ENCODE results near the gene PLD6. TPM values are rescaled to one million over a fixed set of nuclear protein-coding genes. Genes with fewer than 3 reads are reported as not detected.

Gene PLD6
- polyA plus RNA-seq, 2 donors: 1.2 TPM

GRCh38 chr17:17227608-17228520 lies 21.7 kb upstream of the PLD6 start:
- Histone ChIP-seq H3K27ac (ENCODE audit: low read depth in 2 of 2, low read length in 1 of 2) (no peak overlapping the region), H3K27me3 (ENCODE audit: control insufficient read depth in 1 of 2, insufficient read depth in 2 of 2, low read length in 2 of 2) (no peaks in the 10 kb centered on the region), H3K9me3 (ENCODE audit: control insufficient read depth in 2 of 2, insufficient read depth in 1 of 2, low read depth in 1 of 2, low read length in 1 of 2) (peaks cover 0 to 2% of the 10 kb centered on the region in 2 donors), H3K4me1 (ENCODE audit: control insufficient read depth in 2 of 2, insufficient read depth in 2 of 2, low read length in 1 of 2) (peaks cover 0 to 2% of the 10 kb centered on the region in 2 donors), H3K36me3 (ENCODE audit: control insufficient read depth in 2 of 2, insufficient read depth in 2 of 2, low read length in 1 of 2) (peaks cover 17 to 72% of the 10 kb centered on the region in 2 donors), H3K4me3 (ENCODE audit: low read depth in 1 of 2, low read length in 2 of 2) (no peak overlapping the region)
- 89 to 93% methylated on average over 25 of the region's 25 CpGs for WGBS, 2 donors

GRCh38 chr17:17226451-17227265 lies 20.5 kb upstream of the PLD6 start:
- peaks cover 0 to 2% of the 10 kb centered on the region in 2 donors for H3K4me1 ChIP-seq (ENCODE audit: control insufficient read depth in 2 of 2, insufficient read depth in 2 of 2, low read length in 1 of 2)
- H3K36me3 ChIP-seq (ENCODE audit: control insufficient read depth in 2 of 2, insufficient read depth in 2 of 2, low read length in 1 of 2): peaks cover 24 to 72% of the 10 kb centered on the region in 2 donors
- 93 to 95% methylated on average over 16 of the region's 16 CpGs for WGBS, 2 donors
- no peak overlapping the region for H3K27ac ChIP-seq (ENCODE audit: low read depth in 2 of 2, low read length in 1 of 2)
- peaks cover 0 to 2% of the 10 kb centered on the region in 2 donors for H3K9me3 ChIP-seq (ENCODE audit: control insufficient read depth in 2 of 2, insufficient read depth in 1 of 2, low read depth in 1 of 2, low read length in 1 of 2)
- H3K27me3 ChIP-seq (ENCODE audit: control insufficient read depth in 1 of 2, insufficient read depth in 2 of 2, low read length in 2 of 2): no peaks in the 10 kb centered on the region
- no peak overlapping the region for H3K4me3 ChIP-seq (ENCODE audit: low read depth in 1 of 2, low read length in 2 of 2)

DNA sequence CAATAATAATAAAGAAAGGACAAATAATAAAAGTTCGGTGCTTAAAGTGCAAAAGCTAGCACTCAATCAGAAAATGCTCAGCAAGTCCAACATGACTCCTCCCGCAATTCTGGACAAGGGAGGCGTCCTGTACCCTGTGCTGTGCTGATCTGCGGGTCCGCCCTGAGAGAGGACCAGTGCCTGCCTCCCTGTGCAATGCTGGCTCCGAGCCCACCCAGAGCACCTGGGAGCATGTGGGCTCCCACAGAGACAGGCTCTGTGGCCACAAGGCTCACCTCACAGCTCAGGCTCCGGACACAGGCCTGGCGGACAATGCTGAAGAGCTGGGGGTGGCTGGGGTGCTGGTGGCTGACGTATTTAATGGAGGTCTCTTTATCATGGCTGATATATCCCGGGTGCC lies 19.8 kb upstream of the PLD6 start:
- WGBS, 2 donors: 92 to 96% methylated on average over 10 of the region's 10 CpGs
- Histone ChIP-seq H3K27ac (ENCODE audit: low read depth in 2 of 2, low read length in 1 of 2) (no peak overlapping the region), H3K36me3 (ENCODE audit: control insufficient read depth in 2 of 2, insufficient read depth in 2 of 2, low read length in 1 of 2) (peaks cover 24 to 70% of the 10 kb centered on the region in 2 donors), H3K9me3 (ENCODE audit: control insufficient read depth in 2 of 2, insufficient read depth in 1 of 2, low read depth in 1 of 2, low read length in 1 of 2) (no peaks in the 10 kb centered on the region), H3K4me1 (ENCODE audit: control insufficient read depth in 2 of 2, insufficient read depth in 2 of 2, low read length in 1 of 2) (peaks cover 0 to 1% of the 10 kb centered on the region in 2 donors), H3K27me3 (ENCODE audit: control insufficient read depth in 1 of 2, insufficient read depth in 2 of 2, low read length in 2 of 2) (no peaks in the 10 kb centered on the region), H3K4me3 (ENCODE audit: low read depth in 1 of 2, low read length in 2 of 2) (no peak overlapping the region)

- no peak overlapping the region for H3K4me3 ChIP-seq (ENCODE audit: low read depth in 1 of 2, low read length in 2 of 2)
- no peaks in the 10 kb centered on the region for H3K9me3 ChIP-seq (ENCODE audit: control insufficient read depth in 2 of 2, insufficient read depth in 1 of 2, low read depth in 1 of 2, low read length in 1 of 2)
- 87 to 88% methylated on average over 8 of the region's 8 CpGs for WGBS, 2 donors
- no peak overlapping the region for H3K27ac ChIP-seq (ENCODE audit: low read depth in 2 of 2, low read length in 1 of 2)
- H3K36me3 ChIP-seq (ENCODE audit: control insufficient read depth in 2 of 2, insufficient read depth in 2 of 2, low read length in 1 of 2): peaks cover 24 to 68% of the 10 kb centered on the region in 2 donors
- H3K4me1 ChIP-seq (ENCODE audit: control insufficient read depth in 2 of 2, insufficient read depth in 2 of 2, low read length in 1 of 2): peaks cover 0 to 3% of the 10 kb centered on the region in 2 donors
- H3K27me3 ChIP-seq (ENCODE audit: control insufficient read depth in 1 of 2, insufficient read depth in 2 of 2, low read length in 2 of 2): no peaks in the 10 kb centered on the region
Measured at GRCh38 chr17:17224137-17224536, 18.0 kb upstream of the PLD6 start.

- peaks cover 0 to 3% of the 10 kb centered on the region in 2 donors for H3K4me1 ChIP-seq (ENCODE audit: control insufficient read depth in 2 of 2, insufficient read depth in 2 of 2, low read length in 1 of 2)
- no peak overlapping the region for H3K27ac ChIP-seq (ENCODE audit: low read depth in 2 of 2, low read length in 1 of 2)
- no peaks in the 10 kb centered on the region for H3K27me3 ChIP-seq (ENCODE audit: control insufficient read depth in 1 of 2, insufficient read depth in 2 of 2, low read length in 2 of 2)
- no peak overlapping the region for H3K4me3 ChIP-seq (ENCODE audit: low read depth in 1 of 2, low read length in 2 of 2)
- H3K9me3 ChIP-seq (ENCODE audit: control insufficient read depth in 2 of 2, insufficient read depth in 1 of 2, low read depth in 1 of 2, low read length in 1 of 2): no peaks in the 10 kb centered on the region
- peaks cover 26 to 67% of the 10 kb centered on the region in 2 donors for H3K36me3 ChIP-seq (ENCODE audit: control insufficient read depth in 2 of 2, insufficient read depth in 2 of 2, low read length in 1 of 2)
- 95 to 97% methylated on average over 15 to 16 of the region's 16 CpGs for WGBS, 2 donors
Measured at GRCh38 chr17:17223736-17224135, 17.6 kb upstream of the PLD6 start.

DNA sequence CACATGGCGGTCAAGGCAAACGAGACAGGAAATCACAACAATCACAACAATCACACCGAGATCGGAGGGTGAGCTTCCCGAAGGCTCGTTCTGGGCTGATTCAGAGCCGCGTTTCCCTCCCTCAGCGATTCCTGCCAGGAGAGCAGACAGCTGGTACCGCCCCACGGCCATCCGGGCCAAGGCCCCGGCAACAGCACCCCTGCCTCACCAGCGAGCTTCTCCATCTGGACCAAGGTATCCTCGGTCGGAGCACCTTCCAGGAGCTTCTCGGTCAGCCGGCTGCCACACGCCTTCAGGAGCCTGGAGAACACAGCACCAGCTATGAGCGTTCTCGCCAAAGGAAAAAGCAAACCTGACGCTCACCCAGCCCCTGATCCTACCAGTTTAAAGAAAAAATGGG lies 15.2 kb upstream of the PLD6 start:
- Histone ChIP-seq H3K36me3 (ENCODE audit: control insufficient read depth in 2 of 2, insufficient read depth in 2 of 2, low read length in 1 of 2) (peaks cover 38 to 65% of the 10 kb centered on the region in 2 donors), H3K4me1 (ENCODE audit: control insufficient read depth in 2 of 2, insufficient read depth in 2 of 2, low read length in 1 of 2) (peaks cover 0 to 3% of the 10 kb centered on the region in 2 donors), H3K27ac (ENCODE audit: low read depth in 2 of 2, low read length in 1 of 2) (no peak overlapping the region), H3K4me3 (ENCODE audit: low read depth in 1 of 2, low read length in 2 of 2) (no peak overlapping the region), H3K27me3 (ENCODE audit: control insufficient read depth in 1 of 2, insufficient read depth in 2 of 2, low read length in 2 of 2) (no peaks in the 10 kb centered on the region), H3K9me3 (ENCODE audit: control insufficient read depth in 2 of 2, insufficient read depth in 1 of 2, low read depth in 1 of 2, low read length in 1 of 2) (no peaks in the 10 kb centered on the region)
- 91 to 94% methylated on average over 22 of the region's 22 CpGs for WGBS, 2 donors

DNA sequence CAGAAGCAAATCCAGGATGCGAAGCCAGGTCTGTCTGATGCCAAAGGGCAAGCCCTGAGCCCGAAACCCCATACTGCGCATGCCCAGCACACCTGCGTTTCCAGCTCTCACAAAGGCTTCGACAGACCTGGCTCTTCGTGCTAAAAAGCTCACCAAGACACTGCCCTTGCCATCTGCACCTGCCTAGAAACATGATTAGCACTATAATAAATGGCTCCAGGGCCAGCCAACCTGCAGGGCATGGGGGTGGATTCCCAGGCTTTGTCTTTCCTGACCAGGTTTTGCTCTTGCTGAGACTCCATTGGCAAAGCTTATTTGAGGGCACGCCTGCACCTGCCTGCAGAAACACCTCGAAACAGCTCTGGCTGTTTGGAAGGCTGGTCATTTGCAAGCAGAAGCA lies 14.4 kb upstream of the PLD6 start:
- Histone ChIP-seq H3K27me3 (ENCODE audit: control insufficient read depth in 1 of 2, insufficient read depth in 2 of 2, low read length in 2 of 2) (no peaks in the 10 kb centered on the region), H3K27ac (ENCODE audit: low read depth in 2 of 2, low read length in 1 of 2) (no peak overlapping the region), H3K36me3 (ENCODE audit: control insufficient read depth in 2 of 2, insufficient read depth in 2 of 2, low read length in 1 of 2) (peaks cover 33 to 67% of the 10 kb centered on the region in 2 donors), H3K9me3 (ENCODE audit: control insufficient read depth in 2 of 2, insufficient read depth in 1 of 2, low read depth in 1 of 2, low read length in 1 of 2) (no peaks in the 10 kb centered on the region), H3K4me1 (ENCODE audit: control insufficient read depth in 2 of 2, insufficient read depth in 2 of 2, low read length in 1 of 2) (peaks cover 0 to 3% of the 10 kb centered on the region in 2 donors), H3K4me3 (ENCODE audit: low read depth in 1 of 2, low read length in 2 of 2) (no peak overlapping the region)
- WGBS, 2 donors: 68 to 86% methylated on average over 8 of the region's 8 CpGs

DNA sequence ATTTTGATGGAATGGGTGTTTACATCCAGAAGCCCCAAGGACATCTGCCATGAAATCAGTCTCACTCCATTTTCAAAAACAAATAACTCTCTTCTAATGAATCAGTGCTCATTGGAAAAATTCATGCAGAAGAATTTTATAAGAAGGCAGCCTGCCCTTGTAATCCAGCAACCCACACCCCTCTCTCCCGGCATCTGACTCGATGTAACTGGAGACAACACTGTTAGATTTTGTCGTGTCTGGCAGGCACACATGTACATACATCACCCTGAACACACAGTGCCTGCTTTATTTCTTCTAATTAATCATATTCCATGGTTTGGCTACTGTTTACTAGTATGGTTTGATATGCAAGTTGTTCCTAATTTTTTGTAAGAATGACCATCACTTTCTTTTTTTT lies 11.9 kb upstream of the PLD6 start:
- no peak overlapping the region for H3K4me3 ChIP-seq (ENCODE audit: low read depth in 1 of 2, low read length in 2 of 2)
- H3K9me3 ChIP-seq (ENCODE audit: control insufficient read depth in 2 of 2, insufficient read depth in 1 of 2, low read depth in 1 of 2, low read length in 1 of 2): no peaks in the 10 kb centered on the region
- H3K27ac ChIP-seq (ENCODE audit: low read depth in 2 of 2, low read length in 1 of 2): no peak overlapping the region
- peaks cover 0 to 3% of the 10 kb centered on the region in 2 donors for H3K4me1 ChIP-seq (ENCODE audit: control insufficient read depth in 2 of 2, insufficient read depth in 2 of 2, low read length in 1 of 2)
- peaks cover 24 to 68% of the 10 kb centered on the region in 2 donors for H3K36me3 ChIP-seq (ENCODE audit: control insufficient read depth in 2 of 2, insufficient read depth in 2 of 2, low read length in 1 of 2)
- H3K27me3 ChIP-seq (ENCODE audit: control insufficient read depth in 1 of 2, insufficient read depth in 2 of 2, low read length in 2 of 2): no peaks in the 10 kb centered on the region
- WGBS, 2 donors: 74 to 77% methylated on average over 3 of the region's 3 CpGs

- peaks cover 0 to 3% of the 10 kb centered on the region in 2 donors for H3K4me1 ChIP-seq (ENCODE audit: control insufficient read depth in 2 of 2, insufficient read depth in 2 of 2, low read length in 1 of 2)
- no peaks in the 10 kb centered on the region for H3K9me3 ChIP-seq (ENCODE audit: control insufficient read depth in 2 of 2, insufficient read depth in 1 of 2, low read depth in 1 of 2, low read length in 1 of 2)
- H3K27me3 ChIP-seq (ENCODE audit: control insufficient read depth in 1 of 2, insufficient read depth in 2 of 2, low read length in 2 of 2): no peaks in the 10 kb centered on the region
- H3K27ac ChIP-seq (ENCODE audit: low read depth in 2 of 2, low read length in 1 of 2): no peak overlapping the region
- H3K4me3 ChIP-seq (ENCODE audit: low read depth in 1 of 2, low read length in 2 of 2): no peak overlapping the region
- 83 to 90% methylated on average over 16 of the region's 16 CpGs for WGBS, 2 donors
- peaks cover 16 to 63% of the 10 kb centered on the region in 2 donors for H3K36me3 ChIP-seq (ENCODE audit: control insufficient read depth in 2 of 2, insufficient read depth in 2 of 2, low read length in 1 of 2)
Measured at GRCh38 chr17:17216776-17217175, 10.6 kb upstream of the PLD6 start.

Data from esophagus (tissue), 2 donors.